K562 (cell line): ENCODE data around the gene KAZALD1. TPM values are rescaled to one million over a fixed set of nuclear protein-coding genes. Genes with fewer than 3 reads are reported as not detected.

Experiments
- ATAC-seq: fragments of 200-7000 bp; cut with Tn5 transposase; 3 replicates; pipeline ENCODE4 v1.9.1; 2020; ENCODE audit warnings: moderate library complexity
- BruUV-seq: library from RNA; stranded (reverse); fragments of 400-500 nt; replicated peaks from 2 replicates; lab custom pipeline; 2021; lab: Mats Ljungman, UMichigan
- CTCF ChIA-PET: fragments of 300-600 bp; formaldehyde crosslinking; extraction: SDS; loops from one replicate; lab custom pipeline; 2021; ENCODE audit warnings: low intra/inter-chr PET ratio; lab: Yijun Ruan, JAX
- POLR2A ChIA-PET: fragments of 300-600, 350-650 bp; sonication (Branson Sonifier 250); formaldehyde crosslinking; extraction: SDS; loops from one replicate; lab custom pipeline; 2021; ENCODE audit warnings: antibody characterized with exemption, inconsistent platforms; lab: Yijun Ruan, JAX
- DNase-seq, 4 experiments: peaks; one replicate each; pipeline versions ENCODE4 v3.0.0 to v3.0.0-alpha.2; 2011 to 2018; ENCODE audit warnings: low spot score in 3 of 4, mixed read lengths in 3 of 4; ENCODE audit errors: extremely low read depth in 1 of 4
- FAIRE-seq: peaks from 2 replicates; lab custom pipeline; 2011; peaks lifted over from hg19 to GRCh38; lab: Jason Lieb, UNC
- H2AFZ ChIP-seq: 2 replicates; pipeline ENCODE4 v1.6.0; 2011; ENCODE audit warnings: low read depth, low read length, control low read depth, inconsistent platforms
- H3K27ac ChIP-seq: fragments of 200-600 bp; 3 replicates; pipeline ENCODE4 v1.8.0; 2011; ENCODE audit warnings: low read depth, mild to moderate bottlenecking, control low read depth, inconsistent platforms, low read length, moderate library complexity, mixed read lengths; ENCODE audit errors: extremely low read depth
- H3K27me3 ChIP-seq, 2 experiments: fragments of 300-600 bp in 1 of 2; 2 replicates in 1 of 2; 3 replicates in 1 of 2; pipeline versions ENCODE4 v1.6.0 to v1.8.0; 2011; ENCODE audit warnings: inconsistent platforms in 2 of 2, low read length in 2 of 2, mild to moderate bottlenecking in 1 of 2, mixed read lengths in 1 of 2, moderate library complexity in 1 of 2; ENCODE audit not compliant: control insufficient read depth in 2 of 2, insufficient read depth in 2 of 2
- H3K36me3 ChIP-seq: fragments of 300-600 bp; 3 replicates; pipeline ENCODE4 v1.8.0; 2011; ENCODE audit warnings: mild to moderate bottlenecking, low read length, inconsistent platforms; ENCODE audit not compliant: control insufficient read depth, insufficient read depth
- H3K4me1 ChIP-seq, 2 experiments: fragments of 200-600 bp in 1 of 2; replicated peaks in 1 of 2; 2 replicates in 1 of 2; 3 replicates in 1 of 2; pipeline versions ENCODE4 v1.5.1 to v1.8.0; 2011; ENCODE audit warnings: inconsistent platforms in 2 of 2, low read length in 2 of 2, mild to moderate bottlenecking in 1 of 2, mixed read lengths in 1 of 2, moderate library complexity in 1 of 2; ENCODE audit not compliant: control insufficient read depth in 2 of 2, insufficient read depth in 2 of 2
- H3K4me2 ChIP-seq: 2 replicates; pipeline ENCODE4 v1.6.1; 2011; ENCODE audit warnings: low read length, control low read depth, inconsistent platforms, mixed read lengths; ENCODE audit not compliant: insufficient read depth
- H3K4me3 ChIP-seq: fragments of 200-600 bp; sonication (generic), shearing (Covaris generic); 2 replicates; pipeline ENCODE4 v1.5.1; 2016; ENCODE audit warnings: control low read depth, inconsistent platforms
- H3K79me2 ChIP-seq: fragments of 200-600 bp; 3 replicates; pipeline ENCODE4 v1.8.0; 2011; ENCODE audit warnings: low read length, inconsistent platforms; ENCODE audit not compliant: control insufficient read depth, insufficient read depth
- H3K9ac ChIP-seq, 2 experiments: 2 replicates each; pipeline versions ENCODE4 v1.6.0 to v1.6.1; 2011; ENCODE audit warnings: low read depth in 2 of 2, low read length in 2 of 2, control low read depth in 1 of 2, inconsistent platforms in 1 of 2, mild to moderate bottlenecking in 1 of 2, mixed read lengths in 1 of 2; ENCODE audit not compliant: insufficient read depth in 1 of 2
- H3K9me1 ChIP-seq: one replicate; pipeline ENCODE4 v1.6.0; 2011; ENCODE audit warnings: inconsistent platforms, mild to moderate bottlenecking, low read length, moderate library complexity; ENCODE audit not compliant: control insufficient read depth, insufficient read depth
- H3K9me3 ChIP-seq: replicated peaks from 2 replicates; pipeline ENCODE4 v1.5.1; 2011; ENCODE audit warnings: low read depth, low read length, inconsistent platforms; ENCODE audit not compliant: control insufficient read depth, insufficient read depth
- H4K20me1 ChIP-seq: replicated peaks from 2 replicates; pipeline ENCODE4 v1.6.1; 2011; ENCODE audit warnings: low read length, inconsistent platforms, mixed read lengths; ENCODE audit not compliant: control insufficient read depth, insufficient read depth
- ETV5 ChIP-seq: sonication (generic); formaldehyde crosslinking; IDR thresholded peaks from 2 replicates; pipeline ENCODE4 v1.4.0; 2020; ENCODE audit warnings: low read depth, mild to moderate bottlenecking, missing genetic modification reagents
- POU5F1 ChIP-seq: fragments of 150-350 bp; IDR thresholded peaks from 2 replicates; pipeline ENCODE4 v1.6.1; 2014; ENCODE audit warnings: borderline replicate concordance, low read length, low read depth, mild to moderate bottlenecking; ENCODE audit not compliant: partially characterized antibody
- STAT5A ChIP-seq: IDR thresholded peaks from 2 replicates; pipeline ENCODE4 v1.6.1; 2012; ENCODE audit warnings: low read length, inconsistent platforms, borderline replicate concordance
- ZNF121 ChIP-seq: sonication (generic); formaldehyde crosslinking; conservative IDR thresholded peaks from 2 replicates; pipeline ENCODE4 v1.8.0; 2022; ENCODE audit warnings: missing genetic modification reagents
- ZNF395 ChIP-seq: fragments of 200-800 bp; sonication (Bioruptor generic); IDR thresholded peaks from 2 replicates; pipeline ENCODE4 v1.6.1; 2017; ENCODE audit warnings: missing genetic modification characterization, missing compliant biosample characterization
- WGBS: fragments of 100-300 bp; shearing (Covaris generic); methylation state at CpG from one replicate; pipeline ENCODE4 v1.1.6; 2016; ENCODE audit warnings: low coverage, mixed read lengths; ENCODE audit not compliant: insufficient coverage; ENCODE audit errors: missing lambda C conversion rate; 5-methylcytosine and 5-hydroxymethylcytosine counted together
- in situ Hi-C: fragments of 300-500 bp; cut with MboI; formaldehyde crosslinking; loops from 4 replicates; pipeline ENCODE4 v1.15.0; 2018; ENCODE audit warnings: inconsistent platforms, mixed read lengths
- intact Hi-C: fragments of 100-400 bp; cut with micrococcal nuclease; formaldehyde crosslinking; loops from 2 replicates; pipeline ENCODE4 v1.14.2; 2022
- polyA plus RNA-seq, 8 experiments: library from polyadenylated mRNA; depleted of rRNA in 4 of 8; stranded (reverse) in 5 of 8; unstranded in 3 of 8; fragments of >200 nt; fragmentation: Nextera tagmentation in 2 of 8; fragmentation: Illumina TruSeq in 1 of 8; extraction: Ambion mirVana in 2 of 8; extraction: Trizol in 1 of 8; gene quantifications; 2 replicates each; pipeline versions ENCODE4 v1.2.1 to v1.2.3, GENCODE V29; 2011 to 2014; ENCODE audit warnings: inconsistent platforms in 1 of 8, missing spikeins in 1 of 8
- total RNA-seq, 7 experiments: library from RNA; depleted of rRNA in 6 of 7; stranded (reverse); fragments of >200 nt in 6 of 7; fragmentation: Illumina TruSeq in 2 of 7; extraction: Trizol in 2 of 7; gene quantifications; 2 replicates each; pipeline versions ENCODE4 v1.2.1 to v1.2.3, GENCODE V29; 2011 to 2021; ENCODE audit warnings: low replicate concordance in 1 of 7

The KAZALD1 gene
- total and polyA plus RNA-seq, 9 of the 15 experiments (the other 6 are each of a cell fraction or from before 2014, with no cell fraction given): 0.15 to 10.0 (median 4.9) TPM

DNA sequence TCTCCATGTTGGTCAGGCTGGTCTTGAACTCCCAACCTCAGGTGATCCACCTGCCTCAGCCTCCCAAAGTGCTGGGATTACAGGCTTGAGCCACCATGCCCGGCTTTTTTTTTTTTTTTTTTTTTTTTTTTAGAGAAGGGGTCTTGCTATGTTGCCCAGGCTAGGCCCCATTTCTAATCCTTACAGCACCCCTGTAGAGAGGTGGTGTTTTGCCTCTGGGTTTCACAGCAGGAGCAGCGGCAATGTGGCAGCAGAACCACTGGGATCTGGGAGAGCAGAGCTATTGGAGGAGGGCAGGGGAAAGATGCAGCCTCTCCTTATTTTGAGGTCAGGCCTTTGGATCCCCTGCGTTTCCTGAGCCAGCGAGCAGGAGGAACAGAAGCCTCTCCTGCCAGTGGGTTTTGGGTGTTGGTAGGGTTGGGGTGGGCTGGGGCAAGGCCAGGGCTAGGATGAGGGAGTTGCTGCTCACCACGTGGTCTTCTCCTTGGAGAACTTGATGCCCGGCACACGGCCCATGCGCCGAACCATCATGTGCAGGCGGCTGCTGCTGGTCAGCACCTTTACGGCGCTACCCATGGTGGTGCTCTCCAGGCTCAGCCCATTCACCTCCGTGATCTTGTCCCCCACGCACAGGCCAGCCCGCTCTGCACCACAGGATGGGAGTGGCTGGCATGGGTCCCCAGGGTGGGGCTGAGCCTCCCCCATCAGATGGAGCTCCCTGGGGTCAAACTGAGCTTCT is 38.7 kb upstream of the KAZALD1 start:
- H4K20me1 ChIP-seq: no peaks in the 10 kb centered on the region
- H3K27me3 ChIP-seq: peaks cover 0 to 2% of the 10 kb centered on the region in 2 experiments; a peak in 1 of 5 replicates
- POLR2A ChIA-PET: no interaction called here
- 24% methylated on average over 6 of the region's 15 CpGs for WGBS
- TF ChIP-seq ETV5: no peak
- no peak for TF ChIP-seq POU5F1
- no peak for TF ChIP-seq STAT5A
- no peak for TF ChIP-seq ZNF395 (CRISPR knock-in tag)
- TF ChIP-seq ZNF121: peak; percentile 68
- no peaks in the 10 kb centered on the region for H3K9me3 ChIP-seq
- DNase-seq: no peak
- no peaks in the 10 kb centered on the region for H3K36me3 ChIP-seq
- in situ Hi-C loops: no loop called here
- no peak overlapping the region for H3K27ac ChIP-seq
- H3K4me2 ChIP-seq: no peak overlapping the region
- FAIRE-seq: no peak
- H3K9me1 ChIP-seq: no peaks in the 10 kb centered on the region
- ATAC-seq: no peak
- no peak overlapping the region for H3K9ac ChIP-seq
- CTCF ChIA-PET: no interaction called here
- BruUV-seq: no TSS peak
- intact Hi-C loops: no loop called here
- no peaks in the 10 kb centered on the region for H3K79me2 ChIP-seq
- H2AFZ ChIP-seq: no peak overlapping the region
- peaks cover 0 to 10% of the 10 kb centered on the region in 2 experiments; a peak in 3 of 5 replicates for H3K4me1 ChIP-seq
- H3K4me3 ChIP-seq: no peak overlapping the region
